Ascending aorta (tissue), 2 donors: Measurements from ENCODE around the gene ADH5. TPM values are rescaled to one million over a fixed set of nuclear protein-coding genes. Genes with fewer than 3 reads are reported as not detected.
"Not testable (repeated sequence)": the region's sequence is repeated elsewhere in the genome, so short reads cannot be mapped to it uniquely, and the experiment has no call there.

Experiments
- DNase-seq, 2 donors: peaks; one replicate each; pipeline ENCODE4 v3.0.0-alpha.2; 2019; ENCODE audit warnings: low spot score in 2 of 2
- H3K27ac ChIP-seq, 2 donors: fragments of 200-600 bp; sonication (generic); one replicate each; pipeline ENCODE4 v1.5.1; 2016 to 2017; ENCODE audit warnings: mild to moderate bottlenecking in 1 of 2
- H3K27me3 ChIP-seq: fragments of 200-600 bp; sonication (generic); one replicate; pipeline ENCODE4 v1.5.1; 2017
- H3K36me3 ChIP-seq, 2 donors: fragments of 200-600 bp; sonication (generic); one replicate each; pipeline ENCODE4 v1.5.1; 2016
- H3K4me1 ChIP-seq, 2 donors: fragments of 200-600 bp; sonication (generic); one replicate each; pipeline ENCODE4 v1.5.1; 2016 to 2017; ENCODE audit warnings: mild to moderate bottlenecking in 1 of 2
- H3K4me3 ChIP-seq, 2 donors: fragments of 200-600 bp; sonication (generic); one replicate each; pipeline ENCODE4 v1.5.1; 2016 to 2017; ENCODE audit warnings: mild to moderate bottlenecking in 1 of 2
- H3K9me3 ChIP-seq, 2 donors: fragments of 200-600 bp; sonication (generic); one replicate each; pipeline ENCODE4 v1.5.1; 2016
- CTCF ChIP-seq, 3 experiments: fragments of 200-600 bp in 2 of 3; fragments of 450-650 bp in 1 of 3; sonication (generic) in 2 of 3; IDR thresholded peaks; one replicate each; pipeline ENCODE4 v1.5.1; 2016 to 2019; ENCODE audit warnings: antibody characterized with exemption in 3 of 3, mild to moderate bottlenecking in 1 of 3, moderate library complexity in 1 of 3
- intact Hi-C: fragments of 100-400 bp; cut with DNase I; formaldehyde crosslinking; loops from one replicate; pipeline ENCODE4 v1.15.1; 2023
- total RNA-seq: library from RNA; depleted of rRNA; stranded (reverse); fragments of >200 nt; gene quantifications from one replicate; pipeline ENCODE4 v1.1.0, GENCODE V29; 2016

The ADH5 gene
- total RNA-seq, 1 donor from 2014 or later = 93.4 TPM

DNA sequence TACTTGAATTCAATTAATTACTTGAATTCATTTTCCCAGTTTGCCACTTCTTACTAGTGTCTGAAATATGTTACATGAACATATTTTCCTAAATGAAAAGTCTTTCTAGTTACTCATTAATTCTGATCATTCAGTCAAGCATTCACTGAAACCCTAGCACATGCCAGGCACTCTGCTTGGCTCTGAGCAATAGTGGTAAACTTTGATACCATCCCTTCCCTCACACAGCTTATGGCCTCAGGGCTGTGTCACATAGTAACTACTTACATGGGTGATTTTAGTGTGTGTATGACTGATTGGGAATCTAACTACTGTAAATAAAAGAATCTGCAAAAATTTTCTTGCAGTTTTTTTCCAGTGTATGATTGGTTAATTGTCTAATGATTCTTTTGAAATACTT, 60.4 kb downstream of the ADH5 start:
- intact Hi-C loops = no loop called here
- Histone ChIP-seq H3K4me1 (peaks cover 0 to 5% of the 10 kb centered on the region in 2 donors), H3K36me3 (no peaks in the 10 kb centered on the region), H3K9me3 (no peaks in the 10 kb centered on the region), H3K4me3 (no peak overlapping the region), H3K27ac (no peak overlapping the region), H3K27me3 (no peaks in the 10 kb centered on the region)
- DNase-seq = no peak
- no peak for TF ChIP-seq CTCF (IDR thresholded peaks at IDR 0.05)

- Histone ChIP-seq H3K9me3 (no peaks in the 10 kb centered on the region), H3K36me3 (peaks cover 0 to under 1% of the 10 kb centered on the region in 2 donors), H3K4me3 (no peak overlapping the region), H3K4me1 (peaks cover 0 to 5% of the 10 kb centered on the region in 2 donors), H3K27ac (no peak overlapping the region), H3K27me3 (no peaks in the 10 kb centered on the region)
- no peak for DNase-seq
- TF ChIP-seq CTCF (IDR thresholded peaks at IDR 0.05) = no peak
- intact Hi-C loops = no loop called here
Measured at GRCh38 chr4:99027304-99027703, 61.3 kb downstream of the ADH5 start.

DNA sequence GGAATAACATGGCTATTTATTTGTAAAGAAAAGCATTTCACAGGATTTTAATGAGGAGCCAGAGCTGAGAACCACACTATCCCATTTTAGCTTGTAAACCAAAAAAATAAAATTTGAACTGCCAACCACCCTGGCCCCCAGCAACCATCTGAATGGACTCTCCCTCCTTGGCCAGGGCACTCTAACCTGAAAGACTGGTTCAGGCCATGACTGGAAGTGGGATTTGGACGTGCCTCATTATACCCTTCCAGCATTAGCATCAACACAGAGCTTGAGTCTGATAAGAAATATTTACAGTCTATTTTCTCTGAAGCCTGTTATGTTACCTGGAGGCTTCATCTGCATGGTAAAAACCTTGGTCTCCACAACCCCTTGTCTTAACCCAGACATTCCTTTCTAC, 63.1 kb downstream of the ADH5 start:
- Histone ChIP-seq H3K36me3 (peaks cover 0 to 6% of the 10 kb centered on the region in 2 donors), H3K4me3 (no peak overlapping the region), H3K27me3 (no peaks in the 10 kb centered on the region), H3K4me1 (peaks cover 0 to 5% of the 10 kb centered on the region in 2 donors), H3K9me3 (peaks cover 5 to 13% of the 10 kb centered on the region in 2 donors), H3K27ac (no peak overlapping the region)
- no peak for DNase-seq
- intact Hi-C loops = no loop called here
- no peak for TF ChIP-seq CTCF (IDR thresholded peaks at IDR 0.05)

DNA sequence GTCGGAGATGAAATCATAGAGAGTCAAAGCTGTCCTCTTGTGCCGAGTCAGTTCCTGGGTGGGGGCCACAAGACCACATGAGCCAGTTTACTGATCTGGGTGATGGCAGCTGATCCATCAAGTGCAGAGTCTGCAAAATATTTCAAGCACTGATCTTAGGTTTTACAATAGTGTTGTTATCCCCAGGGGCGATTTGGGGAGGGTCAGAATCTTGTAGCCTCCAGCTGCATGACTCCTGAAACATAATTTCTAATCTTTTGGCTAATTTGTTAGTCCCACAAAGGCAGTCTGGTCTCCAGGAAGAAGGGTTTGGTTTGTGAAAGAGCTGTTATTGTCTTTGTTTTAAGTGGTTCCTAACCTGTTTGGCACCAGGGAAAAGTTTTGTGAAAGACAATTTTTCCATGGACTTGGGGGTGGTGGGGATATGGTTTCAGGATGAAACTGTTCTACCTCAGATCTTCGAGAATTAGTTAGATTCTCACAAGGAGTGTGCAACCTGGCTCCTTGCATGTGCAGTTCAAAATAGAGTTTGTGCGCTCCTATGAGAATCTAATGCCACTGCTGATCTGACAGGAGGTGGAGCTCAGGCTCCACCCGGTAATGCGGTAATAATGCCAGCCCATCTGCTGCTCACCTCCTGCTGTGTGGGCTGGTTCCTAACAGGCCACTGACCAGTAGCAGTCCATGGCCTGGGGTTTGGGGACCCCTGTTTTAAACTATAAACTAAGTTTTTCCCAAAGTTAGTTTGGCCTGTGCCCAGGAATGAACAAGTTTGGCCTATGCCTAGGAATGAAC, 63.9 kb downstream of the ADH5 start:
- Histone ChIP-seq H3K27ac (peak overlapping the region in 1 of 2 donors; percentile 3), H3K27me3 (no peaks in the 10 kb centered on the region), H3K36me3 (peaks cover 0 to 6% of the 10 kb centered on the region in 2 donors), H3K4me3 (no peak overlapping the region), H3K4me1 (peaks cover 0 to 5% of the 10 kb centered on the region in 2 donors), H3K9me3 (peaks cover 5 to 16% of the 10 kb centered on the region in 2 donors)
- DNase-seq = no peak
- TF ChIP-seq CTCF (IDR thresholded peaks at IDR 0.05) = no peak
- intact Hi-C loops = no loop called here

- not testable (repeated sequence) for H3K27me3 ChIP-seq
Measured at GRCh38 chr4:99023800-99024251, 64.8 kb downstream of the ADH5 start.

GRCh38 chr4:99022566-99022965, 66.0 kb downstream of the ADH5 start:
- peaks cover 5 to 16% of the 10 kb centered on the region in 2 donors for H3K9me3 ChIP-seq
- intact Hi-C loops = no loop called here
- no peak overlapping the region for H3K27ac ChIP-seq
- peaks cover 0 to 6% of the 10 kb centered on the region in 2 donors for H3K36me3 ChIP-seq
- DNase-seq = no peak
- no peak for TF ChIP-seq CTCF (IDR thresholded peaks at IDR 0.05)
- no peaks in the 10 kb centered on the region for H3K27me3 ChIP-seq
- peaks cover 0 to 2% of the 10 kb centered on the region in 2 donors for H3K4me1 ChIP-seq
- H3K4me3 ChIP-seq = no peak overlapping the region

More at GRCh38 chr4:99023800-99024251, 64.8 kb downstream of the ADH5 start:
- peaks cover 5 to 16% of the 10 kb centered on the region in 2 donors for H3K9me3 ChIP-seq
- H3K4me3 ChIP-seq, DNase-seq, intact Hi-C loops, H3K36me3 ChIP-seq, H3K4me1 ChIP-seq, H3K27ac ChIP-seq: not testable (repeated sequence)
